ENCODE data around the gene SPATA24.
A peak's percentile ranks its signal among the peaks of the same experiment; 100 is the strongest.
"Not testable (repeated sequence)": the region's sequence is repeated elsewhere in the genome, so short reads cannot be mapped to it uniquely, and the experiment has no call there.

Gene SPATA24

GRCh38 chr5:139403787-139404483 lies at the start of gene SPATA24:
SPATA24 (minus strand) TSS chr5:139404089; CDS start chr5:139404060, 29 bp downstream.
- DNase-seq = peak; percentile 89

GRCh38 chr5:139451878-139452660 lies 48.2 kb upstream of the SPATA24 start:
- DNase-seq = no peak

GRCh38 chr5:139451176-139451575 lies 47.3 kb upstream of the SPATA24 start:
- DNase-seq = no peak

GRCh38 chr5:139446956-139447779 lies 43.3 kb upstream of the SPATA24 start:
- no peak for DNase-seq

GRCh38 chr5:139445325-139446170 lies 41.7 kb upstream of the SPATA24 start:
- no peak for DNase-seq

GRCh38 chr5:139443831-139444453 lies 40.1 kb upstream of the SPATA24 start:
- DNase-seq = no peak

- not testable (repeated sequence) for DNase-seq
Measured at GRCh38 chr5:139440416-139440815, 36.5 kb upstream of the SPATA24 start.

GRCh38 chr5:139439013-139439903 lies 35.4 kb upstream of the SPATA24 start, which contains the start of gene DNAJC18:
DNAJC18 (minus strand) TSS chr5:139439525; CDS start chr5:139439445, 80 bp downstream.
- peak; percentile 84 for DNase-seq

GRCh38 chr5:139438707-139439012 lies 34.8 kb upstream of the SPATA24 start:
- no peak for DNase-seq

GRCh38 chr5:139435676-139436075 lies 31.8 kb upstream of the SPATA24 start:
- DNase-seq = no peak

- no peak for DNase-seq
Measured at GRCh38 chr5:139431706-139432105, 27.8 kb upstream of the SPATA24 start.

GRCh38 chr5:139430015-139430414 lies 26.1 kb upstream of the SPATA24 start:
- no peak for DNase-seq

- DNase-seq = no peak
Measured at GRCh38 chr5:139426203-139426885, 22.5 kb upstream of the SPATA24 start.

- no peak for DNase-seq
Measured at GRCh38 chr5:139425497-139425896, 21.6 kb upstream of the SPATA24 start.

GRCh38 chr5:139422307-139422893 lies 18.5 kb upstream of the SPATA24 start:
- peak; percentile 49 for DNase-seq

GRCh38 chr5:139419226-139420192 lies 15.6 kb upstream of the SPATA24 start:
- DNase-seq = no peak

GRCh38 chr5:139418793-139419192 lies 14.9 kb upstream of the SPATA24 start:
- no peak for DNase-seq

GRCh38 chr5:139417214-139417613 lies 13.3 kb upstream of the SPATA24 start:
- no peak for DNase-seq

- DNase-seq = no peak
Measured at GRCh38 chr5:139416651-139417050, 12.8 kb upstream of the SPATA24 start.
